ENCODE measurements around the gene SRP72. TPM values are rescaled to one million over a fixed set of nuclear protein-coding genes. Genes with fewer than 3 reads are reported as not detected.
"Not testable (repeated sequence)": the region's sequence is repeated elsewhere in the genome, so short reads cannot be mapped to it uniquely, and the experiment has no call there.

SRP72 gene
- total RNA-seq, 1 donor from 2014 or later = 199 TPM

DNA sequence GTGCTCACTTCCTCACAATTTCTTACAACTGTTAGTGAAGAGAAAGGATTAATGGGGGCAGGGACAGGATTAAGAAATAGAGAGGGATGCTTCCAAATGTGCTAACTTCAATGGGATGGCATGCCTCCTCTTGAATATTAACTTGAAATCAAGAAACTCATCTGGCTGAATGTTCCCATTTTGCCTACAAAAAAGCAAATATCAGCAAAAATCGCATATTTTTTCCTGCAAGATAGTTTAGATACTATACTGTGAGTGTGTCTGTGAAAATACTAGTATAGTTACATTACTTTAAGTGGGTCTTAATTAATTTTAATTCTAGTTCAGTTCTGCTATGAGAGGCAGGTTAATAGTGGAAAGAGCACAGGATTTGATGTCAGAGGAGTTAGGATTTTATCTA, 26.4 kb upstream of the SRP72 start:
- H3K4me3 Mint-ChIP-seq = no peak overlapping the region
- no peak overlapping the region for H3K27ac Mint-ChIP-seq
- no peak for DNase-seq (ENCODE audit: low spot score)
- peaks cover 47% of the 10 kb centered on the region for H3K36me3 Mint-ChIP-seq (ENCODE audit: low read depth)
- intact Hi-C loops (cut with micrococcal nuclease) = loop anchor here (1.0 kb wide), 1 partner anchor 7 kb away; no protein-coding TSS in a partner anchor
- peaks cover 59% of the 10 kb centered on the region for H3K4me1 Mint-ChIP-seq (ENCODE audit: low read depth)
- H3K9me3 Mint-ChIP-seq = no peaks in the 10 kb centered on the region
- peaks cover 3% of the 10 kb centered on the region for H3K27me3 Mint-ChIP-seq (ENCODE audit: insufficient read depth)

DNA sequence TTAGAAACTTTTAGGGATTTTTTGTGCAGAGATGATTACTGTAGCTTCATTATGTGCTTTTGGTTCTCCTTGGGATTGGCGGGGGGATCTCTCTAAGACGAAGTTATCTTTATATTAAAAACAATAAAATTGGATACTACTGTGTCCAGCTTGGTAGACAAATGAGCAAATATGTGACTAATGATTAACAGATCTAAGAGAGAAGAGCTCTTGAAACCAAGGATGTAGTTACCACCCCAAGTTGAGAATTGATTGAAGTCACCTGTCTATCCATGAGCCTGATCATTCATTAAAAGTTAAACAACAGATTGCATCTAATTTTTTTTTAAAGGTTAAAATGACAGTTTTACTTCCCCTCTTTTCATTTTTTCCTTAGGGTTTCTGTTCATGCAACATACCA, 22.7 kb upstream of the SRP72 start:
- H3K36me3 Mint-ChIP-seq (ENCODE audit: low read depth) = peaks cover 55% of the 10 kb centered on the region
- no peaks in the 10 kb centered on the region for H3K9me3 Mint-ChIP-seq
- no peaks in the 10 kb centered on the region for H3K27me3 Mint-ChIP-seq (ENCODE audit: insufficient read depth)
- DNase-seq (ENCODE audit: low spot score) = no peak
- peaks cover 62% of the 10 kb centered on the region for H3K4me1 Mint-ChIP-seq (ENCODE audit: low read depth)
- H3K4me3 Mint-ChIP-seq = no peak overlapping the region
- H3K27ac Mint-ChIP-seq = no peak overlapping the region
- intact Hi-C loops (cut with micrococcal nuclease) = no loop called here

DNA sequence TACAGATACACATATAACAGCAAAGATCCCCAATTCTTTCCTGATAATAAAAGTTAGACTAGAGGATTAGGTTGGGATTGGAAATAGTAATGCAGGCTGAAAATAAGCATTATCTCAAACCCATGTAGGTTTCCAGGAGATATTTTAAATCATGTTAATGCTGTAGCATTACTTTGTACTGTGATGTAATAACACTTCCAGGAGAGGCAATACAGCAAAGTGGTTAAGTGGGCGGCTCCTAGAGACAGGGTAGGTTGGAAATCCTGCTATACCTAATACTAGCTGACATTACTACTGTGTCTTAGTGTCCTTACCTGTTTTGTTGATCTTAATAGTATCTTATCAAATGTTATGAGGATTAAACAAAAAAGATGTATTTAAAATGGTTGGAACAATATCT, 21.7 kb upstream of the SRP72 start:
- Mint-ChIP-seq H3K9me3 (no peaks in the 10 kb centered on the region), H3K4me1 (ENCODE audit: low read depth) (peaks cover 52% of the 10 kb centered on the region), H3K27ac (no peak overlapping the region), H3K27me3 (ENCODE audit: insufficient read depth) (no peaks in the 10 kb centered on the region), H3K36me3 (ENCODE audit: low read depth) (peaks cover 55% of the 10 kb centered on the region), H3K4me3 (no peak overlapping the region)
- DNase-seq (ENCODE audit: low spot score) = no peak
- intact Hi-C loops (cut with micrococcal nuclease) = no loop called here

DNA sequence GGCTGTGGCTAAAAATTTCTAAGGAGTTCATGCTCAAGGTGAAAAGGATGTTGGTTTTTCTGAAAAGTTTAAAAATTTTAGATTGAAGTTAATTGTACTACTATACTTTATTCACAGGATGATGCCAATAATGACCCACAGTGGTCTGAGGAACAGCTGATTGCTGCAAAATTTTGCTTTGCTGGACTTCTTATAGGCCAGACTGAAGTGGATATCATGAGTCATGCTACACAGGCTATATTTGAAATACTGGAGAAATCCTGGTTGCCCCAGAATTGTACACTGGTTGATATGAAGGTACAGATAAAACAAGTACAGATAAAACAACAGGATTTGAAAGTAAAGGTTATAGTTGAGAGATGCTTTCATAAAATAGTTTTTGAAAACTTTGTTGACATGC, 19.1 kb upstream of the SRP72 start:
- intact Hi-C loops (cut with micrococcal nuclease) = loop anchor here (1.0 kb wide), 1 partner anchor 8 kb away; no protein-coding TSS in a partner anchor
- H3K9me3 Mint-ChIP-seq = no peaks in the 10 kb centered on the region
- no peak overlapping the region for H3K27ac Mint-ChIP-seq
- DNase-seq (ENCODE audit: low spot score) = no peak
- H3K27me3 Mint-ChIP-seq (ENCODE audit: insufficient read depth) = no peaks in the 10 kb centered on the region
- no peak overlapping the region for H3K4me3 Mint-ChIP-seq
- H3K36me3 Mint-ChIP-seq (ENCODE audit: low read depth) = peaks cover 60% of the 10 kb centered on the region
- H3K4me1 Mint-ChIP-seq (ENCODE audit: low read depth) = peaks cover 42% of the 10 kb centered on the region

DNA sequence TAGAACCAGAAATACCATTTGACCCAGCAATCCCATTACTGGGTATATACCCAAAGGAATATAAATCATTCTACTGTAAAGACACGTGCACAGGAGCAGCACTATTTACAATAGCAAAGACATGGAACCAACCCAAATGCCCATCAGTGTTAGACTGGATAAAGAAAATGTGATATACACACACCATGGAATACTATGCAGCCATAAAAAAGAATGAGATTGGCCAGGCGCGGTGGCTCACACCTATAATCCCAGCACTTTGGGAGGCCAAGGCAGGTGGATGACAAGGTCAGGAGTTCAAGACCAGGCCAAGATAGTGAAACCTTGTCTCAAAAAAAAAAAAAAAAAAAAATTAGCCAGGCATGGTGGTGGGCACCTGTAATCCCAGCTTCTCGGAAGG, 17.9 kb upstream of the SRP72 start:
- H3K9me3 Mint-ChIP-seq; H3K27ac Mint-ChIP-seq; DNase-seq (ENCODE audit: low spot score); H3K27me3 Mint-ChIP-seq (ENCODE audit: insufficient read depth); H3K4me3 Mint-ChIP-seq; intact Hi-C loops (cut with micrococcal nuclease): not testable (repeated sequence)
- Mint-ChIP-seq H3K36me3 (ENCODE audit: low read depth) (peaks cover 61% of the 10 kb centered on the region), H3K4me1 (ENCODE audit: low read depth) (peaks cover 30% of the 10 kb centered on the region)

DNA sequence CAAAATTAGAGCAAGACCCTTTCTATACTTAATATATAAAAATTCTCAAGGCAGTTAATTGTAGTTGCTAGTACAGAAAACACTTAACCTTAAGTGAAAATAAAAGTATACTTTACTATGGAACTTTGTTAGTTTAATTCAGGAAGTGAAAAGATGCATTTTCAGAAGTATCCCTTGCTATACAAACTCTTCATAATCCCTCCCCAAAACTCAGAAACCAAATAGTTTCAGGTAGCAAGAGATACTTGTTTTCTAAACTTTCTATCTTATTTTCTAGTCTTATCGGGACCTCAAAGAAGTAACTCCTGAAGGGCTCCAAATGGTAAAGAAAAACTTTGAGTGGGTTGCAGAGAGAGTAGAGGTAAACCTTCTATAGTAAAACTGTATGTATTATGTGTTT, 17.1 kb upstream of the SRP72 start:
- Mint-ChIP-seq H3K4me1 (ENCODE audit: low read depth) (peaks cover 21% of the 10 kb centered on the region), H3K9me3 (no peaks in the 10 kb centered on the region), H3K27ac (no peak overlapping the region), H3K4me3 (no peak overlapping the region), H3K27me3 (ENCODE audit: insufficient read depth) (no peaks in the 10 kb centered on the region), H3K36me3 (ENCODE audit: low read depth) (peaks cover 62% of the 10 kb centered on the region)
- no peak for DNase-seq (ENCODE audit: low spot score)
- intact Hi-C loops (cut with micrococcal nuclease) = no loop called here

DNA sequence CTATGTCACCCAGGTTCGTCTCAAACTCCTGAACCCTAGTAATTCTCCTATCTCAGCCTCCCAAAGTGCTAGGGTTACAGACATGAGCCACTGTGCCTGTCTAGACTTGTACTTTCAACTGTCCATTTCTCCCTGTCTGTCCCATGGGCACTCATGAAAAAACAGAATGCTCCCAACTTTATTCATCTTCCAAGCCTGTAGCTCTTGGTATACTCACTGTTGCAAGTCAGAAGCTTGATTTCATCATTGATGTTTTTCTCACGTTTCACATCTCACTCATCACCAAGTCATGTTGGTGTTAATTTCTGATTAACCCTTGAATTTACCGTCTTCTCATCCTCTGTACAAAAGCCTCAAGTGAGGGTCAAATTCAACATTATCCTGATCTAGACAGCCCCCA, 7.3 kb upstream of the SRP72 start:
- Mint-ChIP-seq H3K4me1 (ENCODE audit: low read depth) (peaks cover 48% of the 10 kb centered on the region), H3K9me3 (no peaks in the 10 kb centered on the region), H3K27ac (peak overlapping the region; percentile 61), H3K27me3 (ENCODE audit: insufficient read depth) (no peaks in the 10 kb centered on the region), H3K36me3 (ENCODE audit: low read depth) (peaks cover 48% of the 10 kb centered on the region), H3K4me3 (no peak overlapping the region)
- intact Hi-C loops (cut with micrococcal nuclease) = no loop called here
- DNase-seq (ENCODE audit: low spot score) = no peak

DNA sequence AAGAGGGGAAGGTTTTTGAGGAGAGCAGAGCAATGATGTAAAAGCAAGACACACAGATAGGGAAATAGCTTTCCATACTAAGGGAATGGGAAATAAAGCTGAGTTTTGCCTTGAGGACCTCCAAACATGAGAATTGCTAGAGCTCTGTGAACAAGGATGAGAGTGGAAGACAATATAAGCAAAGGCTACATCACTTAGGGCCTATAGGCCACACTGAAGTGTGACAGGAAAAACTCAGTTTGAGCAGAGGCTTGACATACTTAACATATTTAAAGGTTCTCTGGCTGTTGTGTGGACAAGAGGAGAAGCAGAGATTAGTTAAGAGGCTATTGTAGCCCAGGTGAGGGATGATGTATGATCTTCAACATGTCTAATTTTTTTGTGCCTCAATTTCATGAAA, 5.3 kb upstream of the SRP72 start:
- no peak overlapping the region for H3K4me3 Mint-ChIP-seq
- H3K36me3 Mint-ChIP-seq (ENCODE audit: low read depth) = peaks cover 36% of the 10 kb centered on the region
- H3K4me1 Mint-ChIP-seq (ENCODE audit: low read depth) = peaks cover 57% of the 10 kb centered on the region
- no peaks in the 10 kb centered on the region for H3K9me3 Mint-ChIP-seq
- no peaks in the 10 kb centered on the region for H3K27me3 Mint-ChIP-seq (ENCODE audit: insufficient read depth)
- peak overlapping the region; percentile 23 for H3K27ac Mint-ChIP-seq
- intact Hi-C loops (cut with micrococcal nuclease) = no loop called here
- no peak for DNase-seq (ENCODE audit: low spot score)

DNA sequence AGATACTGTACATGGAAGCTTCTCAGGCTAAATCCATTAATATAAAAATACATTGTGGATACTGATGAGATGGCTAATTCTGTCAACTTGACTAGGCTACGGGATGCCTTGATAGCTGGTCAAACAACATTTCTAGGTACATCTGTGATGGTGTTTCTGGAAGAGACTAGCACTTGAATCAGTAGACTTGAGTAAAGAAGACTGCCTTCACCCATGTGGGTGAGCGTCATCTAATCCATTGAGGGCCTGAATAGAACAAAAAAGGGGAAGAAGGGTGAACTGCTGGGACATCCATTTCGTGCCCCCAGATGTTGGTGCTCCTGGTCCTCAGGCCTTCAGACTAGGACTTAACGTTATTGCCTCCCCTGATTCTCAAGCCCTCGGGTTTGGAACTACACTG, 3.7 kb upstream of the SRP72 start:
- H3K9me3 Mint-ChIP-seq = no peaks in the 10 kb centered on the region
- H3K36me3 Mint-ChIP-seq (ENCODE audit: low read depth) = peaks cover 41% of the 10 kb centered on the region
- H3K27me3 Mint-ChIP-seq (ENCODE audit: insufficient read depth) = no peaks in the 10 kb centered on the region
- no peak overlapping the region for H3K27ac Mint-ChIP-seq
- DNase-seq (ENCODE audit: low spot score) = no peak
- no peak overlapping the region for H3K4me3 Mint-ChIP-seq
- peaks cover 62% of the 10 kb centered on the region for H3K4me1 Mint-ChIP-seq (ENCODE audit: low read depth)
- intact Hi-C loops (cut with micrococcal nuclease) = no loop called here

DNA sequence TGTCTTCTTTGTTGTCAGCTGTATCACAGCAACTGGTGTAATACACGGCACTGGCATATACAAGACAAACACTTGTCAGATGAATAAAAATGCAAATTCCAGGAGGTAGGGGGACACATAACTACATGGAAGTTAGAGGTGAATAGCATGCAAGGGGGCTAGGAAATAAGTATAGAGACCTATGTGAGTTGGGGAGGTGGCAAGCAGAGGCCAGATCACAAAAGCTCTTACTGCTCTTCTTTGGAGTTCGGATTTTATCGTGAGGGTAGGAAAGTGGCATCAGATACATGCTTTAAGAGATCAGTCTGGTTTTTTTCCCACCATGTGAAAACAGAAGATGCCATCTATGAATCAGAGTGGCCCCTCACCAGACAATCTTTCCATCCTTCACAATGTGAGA, 2.8 kb upstream of the SRP72 start:
- H3K36me3 Mint-ChIP-seq (ENCODE audit: low read depth) = peaks cover 43% of the 10 kb centered on the region
- H3K9me3 Mint-ChIP-seq = no peaks in the 10 kb centered on the region
- H3K4me3 Mint-ChIP-seq = peak overlapping the region; percentile 54
- intact Hi-C loops (cut with micrococcal nuclease) = no loop called here
- H3K27me3 Mint-ChIP-seq (ENCODE audit: insufficient read depth) = no peaks in the 10 kb centered on the region
- DNase-seq (ENCODE audit: low spot score) = no peak
- H3K4me1 Mint-ChIP-seq (ENCODE audit: low read depth) = peaks cover 70% of the 10 kb centered on the region
- peak overlapping the region; percentile 4 for H3K27ac Mint-ChIP-seq

DNA sequence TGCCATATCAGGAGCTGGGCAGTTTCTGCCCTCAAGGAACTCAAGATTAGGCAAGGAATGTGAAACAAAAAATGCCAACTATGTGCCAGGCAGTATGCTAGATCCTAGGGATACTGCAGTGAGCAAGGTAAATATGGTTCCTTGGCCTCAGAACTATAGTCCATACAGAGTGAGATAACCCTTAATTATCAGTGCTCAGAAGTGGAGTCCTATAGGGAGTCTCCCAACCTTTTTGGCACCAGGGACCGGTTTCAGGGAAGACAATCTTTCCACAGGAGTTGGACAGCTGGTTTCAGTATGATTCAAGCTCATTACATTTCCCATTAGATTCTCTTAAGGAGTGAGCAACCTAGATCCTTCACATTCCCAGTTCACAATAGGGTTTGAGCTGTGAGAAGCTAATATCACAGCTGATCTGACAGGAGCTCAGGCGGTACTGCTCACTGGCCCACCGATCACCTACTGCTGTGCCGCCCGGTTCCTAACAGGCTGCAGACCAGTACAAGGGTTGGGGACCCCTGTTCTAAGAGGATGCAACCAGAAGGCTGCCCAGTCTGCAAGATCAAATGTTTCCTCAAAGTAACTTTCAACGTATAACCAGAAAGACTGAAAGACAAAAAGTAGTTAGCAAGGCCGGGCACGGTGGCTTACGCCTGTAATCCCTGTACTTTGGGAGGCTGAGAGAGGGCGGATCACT, 1.7 kb upstream of the SRP72 start:
- Mint-ChIP-seq H3K4me1 (ENCODE audit: low read depth) (peaks cover 68% of the 10 kb centered on the region), H3K27ac (peak overlapping the region; percentile 99), H3K27me3 (ENCODE audit: insufficient read depth) (no peaks in the 10 kb centered on the region), H3K36me3 (ENCODE audit: low read depth) (peaks cover 39% of the 10 kb centered on the region), H3K9me3 (no peaks in the 10 kb centered on the region), H3K4me3 (peak overlapping the region; percentile 98)
- intact Hi-C loops (cut with micrococcal nuclease) = loop anchor here (1.0 to 2.0 kb wide), 3 partner anchors 79 to 517 kb away; partner anchors contain the start of gene CEP135
- DNase-seq (ENCODE audit: low spot score) = no peak

DNA sequence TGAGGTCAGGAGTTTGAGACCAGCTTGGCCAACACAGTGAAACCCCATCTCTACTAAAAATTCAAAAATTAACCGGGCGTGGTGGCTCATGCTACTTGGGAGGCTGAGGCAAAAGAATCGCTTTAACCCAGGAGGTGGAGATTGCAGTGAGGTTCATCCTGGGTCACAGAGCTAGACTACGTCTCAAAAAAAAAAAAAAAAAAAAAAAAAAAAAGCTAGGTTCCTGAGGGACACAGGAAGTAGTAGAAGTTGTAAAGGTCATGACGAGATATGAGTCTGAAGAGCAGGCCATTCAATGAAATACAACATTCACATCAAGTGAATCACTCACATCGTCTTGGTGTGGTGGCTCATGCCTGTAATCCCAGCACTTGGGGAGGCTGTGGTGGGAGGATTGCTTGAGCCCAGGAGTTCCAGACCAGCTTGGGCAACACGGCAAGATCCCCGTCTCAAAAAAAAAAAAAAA, 1.1 kb upstream of the SRP72 start:
- not testable (repeated sequence) for H3K27me3 Mint-ChIP-seq (ENCODE audit: insufficient read depth); H3K9me3 Mint-ChIP-seq; DNase-seq (ENCODE audit: low spot score)
- Mint-ChIP-seq H3K36me3 (ENCODE audit: low read depth) (peaks cover 38% of the 10 kb centered on the region), H3K4me1 (ENCODE audit: low read depth) (peaks cover 68% of the 10 kb centered on the region), H3K4me3 (peak overlapping the region; percentile 98), H3K27ac (peak overlapping the region; percentile 99)
- intact Hi-C loops (cut with micrococcal nuclease) = loop anchor here (1.0 to 2.0 kb wide), 3 partner anchors 78 to 518 kb away; partner anchors contain the start of gene CEP135

DNA sequence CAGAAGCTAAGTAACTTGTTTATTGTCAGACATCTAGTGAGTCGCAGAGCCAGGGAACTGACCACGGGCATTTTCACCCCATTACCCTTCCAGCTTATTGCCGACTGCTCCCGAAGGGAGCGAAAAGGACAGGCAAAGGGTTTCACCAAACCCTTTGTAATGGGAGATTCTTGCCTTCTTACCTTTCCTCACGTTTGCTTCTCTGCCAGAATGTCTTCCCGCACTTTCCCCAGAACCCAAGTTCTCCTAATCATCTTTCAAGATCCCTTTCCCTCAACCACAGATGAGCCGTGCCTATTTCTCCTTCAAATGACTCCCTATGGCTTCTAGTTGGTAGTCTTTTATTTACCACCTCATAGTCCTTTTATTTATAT, 520 bp upstream of the SRP72 start:
- Mint-ChIP-seq H3K4me3 (peak overlapping the region; percentile 98), H3K27me3 (ENCODE audit: insufficient read depth) (no peaks in the 10 kb centered on the region), H3K36me3 (ENCODE audit: low read depth) (peaks cover 42% of the 10 kb centered on the region), H3K27ac (peak overlapping the region; percentile 99), H3K4me1 (ENCODE audit: low read depth) (peaks cover 66% of the 10 kb centered on the region), H3K9me3 (no peaks in the 10 kb centered on the region)
- intact Hi-C loops (cut with micrococcal nuclease) = loop anchor here (1.0 to 2.0 kb wide), 9 partner anchors 31 to 518 kb away; partner anchors contain the start of genes AASDH, ARL9, CEP135 and NOA1
- no peak for DNase-seq (ENCODE audit: low spot score)
